Lung (tissue), 12 donors: ENCODE data around the gene MAN2A2. TPM values are rescaled to one million over a fixed set of nuclear protein-coding genes. Genes with fewer than 3 reads are reported as not detected.

Experiments used
- ATAC-seq: fragments of 200-7000 bp; cut with Tn5 transposase; one replicate; pipeline ENCODE4 v1.9.1; 2020; ENCODE audit warnings: moderate number of reproducible peaks; ENCODE audit not compliant: insufficient read depth, low FRiP score
- DNase-seq, 3 donors: peaks; one replicate each; pipeline ENCODE4 v3.0.0-alpha.2; 2013 to 2017
- H3K27ac ChIP-seq, 2 donors: one replicate each; pipeline ENCODE4 v1.5.1; 2013; ENCODE audit warnings: mild to moderate bottlenecking in 2 of 2, moderate library complexity in 2 of 2, control low read depth in 1 of 2, inconsistent platforms in 1 of 2, low read depth in 1 of 2, low read length in 1 of 2
- H3K27me3 ChIP-seq, 3 donors: one replicate each; pipeline ENCODE4 v1.5.1; 2013; ENCODE audit warnings: low read length in 2 of 3; ENCODE audit not compliant: control insufficient read depth in 3 of 3, insufficient read depth in 3 of 3
- H3K36me3 ChIP-seq, 4 donors: one replicate each; pipeline ENCODE4 v1.5.1; 2013; ENCODE audit warnings: low read length in 4 of 4, mild to moderate bottlenecking in 1 of 4, moderate library complexity in 1 of 4; ENCODE audit not compliant: control insufficient read depth in 4 of 4, insufficient read depth in 4 of 4
- H3K4me1 ChIP-seq, 5 donors: one replicate each; pipeline ENCODE4 v1.5.1; 2013; ENCODE audit warnings: low read length in 5 of 5, mild to moderate bottlenecking in 2 of 5, moderate library complexity in 1 of 5; ENCODE audit not compliant: control insufficient read depth in 5 of 5, insufficient read depth in 5 of 5
- H3K4me3 ChIP-seq: one replicate; pipeline ENCODE4 v1.5.1; 2013; ENCODE audit warnings: mild to moderate bottlenecking, control low read depth, moderate library complexity
- H3K9ac ChIP-seq, 2 donors: one replicate each; pipeline ENCODE4 v1.5.1; 2013; ENCODE audit warnings: low read length in 2 of 2, control low read depth in 1 of 2; ENCODE audit not compliant: insufficient read depth in 1 of 2
- H3K9me3 ChIP-seq, 4 donors: one replicate each; pipeline ENCODE4 v1.5.1; 2013; ENCODE audit warnings: low read length in 3 of 4, mild to moderate bottlenecking in 1 of 4, moderate library complexity in 1 of 4; ENCODE audit not compliant: control insufficient read depth in 4 of 4, insufficient read depth in 3 of 4
- WGBS, 2 donors: extraction: QIAGEN DNeasy Blood & Tissue Kit; methylation state at CpG; one replicate each; pipeline ENCODE4 v1.1.7; 2013; 5-methylcytosine and 5-hydroxymethylcytosine counted together
- polyA plus RNA-seq, 2 donors: library from polyadenylated mRNA; stranded (reverse); fragments of 200-250 nt; gene quantifications; one replicate each; pipeline ENCODE4 v1.2.1, GENCODE V29; 2013
- total RNA-seq, 2 donors: library from RNA; depleted of rRNA in 1 of 2; stranded (reverse); fragments of >200 nt in 1 of 2; gene quantifications; one replicate each; pipeline ENCODE4 v1.2.1, GENCODE V29; 2014 to 2021
- TF ChIP-seq, protein P1 (sequence below): IDR thresholded peaks from 2 replicates; pipeline ENCODE4 v1.5.1; 2012; ENCODE audit warnings: mild to moderate bottlenecking; ENCODE audit errors: control extremely low read depth, extremely low read depth
- donor health status: control.
- donor health status: control.
- donor health status: Bipolar disorder and iron deficiency.
- donor health status: healthy.
- donor health status: DM: yes; HTN: yes; CAD: no.

MAN2A2 gene
- total and polyA plus RNA-seq, 4 donors = 34.1 to 82.9 (median 60.1) TPM

DNA sequence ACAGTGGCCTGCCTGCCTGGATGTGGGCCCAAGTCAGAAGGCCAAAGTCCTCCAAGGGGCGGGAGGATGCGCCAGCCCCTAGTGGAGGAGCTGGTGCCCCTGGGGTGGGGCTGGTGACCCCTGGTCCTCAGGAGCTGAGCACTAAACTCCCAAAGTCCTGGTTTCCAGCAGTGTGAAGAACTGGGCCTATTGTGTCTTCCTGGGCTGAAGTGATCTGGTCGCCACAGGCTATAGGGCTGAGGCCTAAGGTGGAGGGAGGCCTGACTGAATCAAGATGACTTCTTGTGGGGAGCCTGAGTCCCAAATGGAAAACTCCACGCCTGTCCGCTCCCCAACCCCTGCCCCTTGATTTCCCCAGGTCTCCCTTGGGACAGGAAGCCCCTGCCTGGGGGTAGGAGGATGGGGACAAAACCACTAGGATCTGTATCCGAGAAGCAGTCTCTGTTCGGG, 19.6 kb upstream of the MAN2A2 start:
- peak overlapping the region; percentile 89 to 90 for H3K27ac ChIP-seq
- peaks cover 0 to 34% (median 11%) of the 10 kb centered on the region in 5 donors for H3K4me1 ChIP-seq
- peak in 2 of 3 donors; percentile 28 to 32 for DNase-seq
- H3K9me3 ChIP-seq = no peaks in the 10 kb centered on the region
- no peak for ATAC-seq
- TF ChIP-seq, protein P1, sequence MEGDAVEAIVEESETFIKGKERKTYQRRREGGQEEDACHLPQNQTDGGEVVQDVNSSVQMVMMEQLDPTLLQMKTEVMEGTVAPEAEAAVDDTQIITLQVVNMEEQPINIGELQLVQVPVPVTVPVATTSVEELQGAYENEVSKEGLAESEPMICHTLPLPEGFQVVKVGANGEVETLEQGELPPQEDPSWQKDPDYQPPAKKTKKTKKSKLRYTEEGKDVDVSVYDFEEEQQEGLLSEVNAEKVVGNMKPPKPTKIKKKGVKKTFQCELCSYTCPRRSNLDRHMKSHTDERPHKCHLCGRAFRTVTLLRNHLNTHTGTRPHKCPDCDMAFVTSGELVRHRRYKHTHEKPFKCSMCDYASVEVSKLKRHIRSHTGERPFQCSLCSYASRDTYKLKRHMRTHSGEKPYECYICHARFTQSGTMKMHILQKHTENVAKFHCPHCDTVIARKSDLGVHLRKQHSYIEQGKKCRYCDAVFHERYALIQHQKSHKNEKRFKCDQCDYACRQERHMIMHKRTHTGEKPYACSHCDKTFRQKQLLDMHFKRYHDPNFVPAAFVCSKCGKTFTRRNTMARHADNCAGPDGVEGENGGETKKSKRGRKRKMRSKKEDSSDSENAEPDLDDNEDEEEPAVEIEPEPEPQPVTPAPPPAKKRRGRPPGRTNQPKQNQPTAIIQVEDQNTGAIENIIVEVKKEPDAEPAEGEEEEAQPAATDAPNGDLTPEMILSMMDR = no peak
- WGBS, 2 donors = 45 to 49% methylated on average over 7 of the region's 7 CpGs
- peak overlapping the region; percentile 81 to 82 for H3K9ac ChIP-seq
- H3K36me3 ChIP-seq = peaks cover 9 to 47% (median 18%) of the 10 kb centered on the region in 4 donors
- no peak overlapping the region for H3K4me3 ChIP-seq
- no peaks in the 10 kb centered on the region for H3K27me3 ChIP-seq

DNA sequence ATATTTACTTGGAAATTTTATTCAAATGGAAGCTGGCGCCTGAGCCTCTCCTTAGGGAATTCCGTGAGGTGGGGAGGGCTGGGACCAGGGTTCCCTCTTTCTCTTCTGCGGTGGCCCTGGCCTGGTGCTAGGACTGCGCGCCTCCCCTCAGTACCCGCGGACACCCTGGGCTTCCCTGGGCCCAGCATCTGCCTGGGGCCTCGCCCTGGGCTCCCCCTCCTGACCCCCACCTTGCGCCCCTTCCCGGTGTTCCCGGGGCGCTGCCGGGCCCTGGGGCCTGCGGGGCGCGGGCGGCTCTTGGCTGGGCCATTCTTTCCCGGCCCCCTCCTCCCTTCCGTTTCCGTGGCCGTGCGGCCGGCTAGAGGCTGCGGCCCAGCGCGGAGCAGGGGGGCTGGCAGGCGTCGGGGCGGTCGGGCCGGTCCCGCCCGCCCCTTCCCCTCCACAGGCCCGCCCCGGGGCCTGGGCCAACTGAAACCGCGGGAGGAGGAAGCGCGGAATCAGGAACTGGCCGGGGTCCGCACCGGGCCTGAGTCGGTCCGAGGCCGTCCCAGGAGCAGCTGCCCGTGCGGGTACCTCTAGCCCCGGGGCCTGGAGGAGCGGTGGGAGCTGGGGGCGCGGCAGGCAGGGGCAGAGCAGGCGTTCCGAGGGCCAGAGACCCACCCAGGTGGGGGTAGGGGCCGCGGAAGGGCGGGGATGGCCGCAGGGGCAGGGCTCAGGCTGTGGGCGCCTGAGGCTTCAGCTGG, 19.0 kb upstream of the MAN2A2 start, which contains the start of gene FES:
Gene FES (plus strand): TSS at position 529 of the 743 bp plus-strand sequence. CDS start 542 bp downstream, outside the sequence.
- TF ChIP-seq, protein P1 = no peak
- Histone ChIP-seq H3K36me3 (peaks cover 9 to 44% (median 17%) of the 10 kb centered on the region in 4 donors), H3K9ac (peak within 1 kb of the TSS; percentile 81 to 82), H3K4me1 (peaks cover 0 to 34% (median 11%) of the 10 kb centered on the region in 5 donors), H3K27ac (peak within 1 kb of the TSS; percentile 89 to 90), H3K9me3 (no peaks in the 10 kb centered on the region), H3K27me3 (no peaks in the 10 kb centered on the region), H3K4me3 (peak within 1 kb of the TSS; percentile 73)
- 3% methylated on average over 48 to 58 of the region's 58 CpGs for WGBS, 2 donors
- peak; percentile 73 for ATAC-seq
- DNase-seq = peak; percentile 78 to 91 (median 81)

DNA sequence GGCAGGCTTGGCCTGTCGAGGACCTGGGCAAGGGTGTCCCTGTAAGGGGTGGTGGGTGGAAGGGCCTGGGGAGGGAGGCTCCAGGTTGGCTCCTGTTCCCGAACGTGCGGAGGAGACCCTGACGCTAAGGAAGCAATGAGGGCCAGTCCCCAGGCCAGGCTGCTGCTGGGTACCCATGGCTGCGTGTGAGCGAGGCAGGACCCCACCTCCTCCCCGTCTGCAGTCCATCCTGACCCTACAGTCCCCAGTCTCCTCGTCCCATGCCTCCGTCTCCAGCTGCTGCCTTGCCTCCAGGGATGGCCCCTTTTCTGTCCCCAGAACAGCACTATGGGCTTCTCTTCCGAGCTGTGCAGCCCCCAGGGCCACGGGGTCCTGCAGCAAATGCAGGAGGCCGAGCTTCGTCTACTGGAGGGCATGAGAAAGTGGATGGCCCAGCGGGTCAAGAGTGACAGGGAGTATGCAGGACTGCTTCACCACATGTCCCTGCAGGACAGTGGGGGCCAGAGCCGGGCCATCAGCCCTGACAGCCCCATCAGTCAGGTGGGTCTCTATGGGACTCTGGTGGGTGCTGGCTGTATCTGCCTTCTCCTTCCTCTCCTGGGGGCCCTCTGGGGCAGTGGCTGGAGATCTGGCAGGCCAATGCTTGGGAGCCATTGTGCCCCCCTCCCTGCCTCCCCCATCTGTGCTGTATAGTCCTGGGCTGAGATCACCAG, 18.2 kb upstream of the MAN2A2 start:
- peaks cover 10 to 43% (median 14%) of the 10 kb centered on the region in 4 donors for H3K36me3 ChIP-seq
- ATAC-seq = no peak
- H3K4me1 ChIP-seq = peaks cover 0 to 34% (median 11%) of the 10 kb centered on the region in 5 donors

More for the DNA sequence above, 18.2 kb upstream of the MAN2A2 start:
- 16 to 25% methylated on average over 16 of the region's 16 CpGs for WGBS, 2 donors
- no peaks in the 10 kb centered on the region for H3K27me3 ChIP-seq
- peak overlapping the region; percentile 73 for H3K4me3 ChIP-seq
- TF ChIP-seq, protein P1 = no peak
- DNase-seq = no peak
- no peaks in the 10 kb centered on the region for H3K9me3 ChIP-seq
- peak overlapping the region; percentile 89 to 90 for H3K27ac ChIP-seq
- peak overlapping the region; percentile 37 to 40 for H3K9ac ChIP-seq
